ENCODE measurements around the gene TMEM179. TPM values are rescaled to one million over a fixed set of nuclear protein-coding genes. Genes with fewer than 3 reads are reported as not detected.

TMEM179 gene
- total RNA-seq, 4 donors from 2014 or later: not detected

DNA sequence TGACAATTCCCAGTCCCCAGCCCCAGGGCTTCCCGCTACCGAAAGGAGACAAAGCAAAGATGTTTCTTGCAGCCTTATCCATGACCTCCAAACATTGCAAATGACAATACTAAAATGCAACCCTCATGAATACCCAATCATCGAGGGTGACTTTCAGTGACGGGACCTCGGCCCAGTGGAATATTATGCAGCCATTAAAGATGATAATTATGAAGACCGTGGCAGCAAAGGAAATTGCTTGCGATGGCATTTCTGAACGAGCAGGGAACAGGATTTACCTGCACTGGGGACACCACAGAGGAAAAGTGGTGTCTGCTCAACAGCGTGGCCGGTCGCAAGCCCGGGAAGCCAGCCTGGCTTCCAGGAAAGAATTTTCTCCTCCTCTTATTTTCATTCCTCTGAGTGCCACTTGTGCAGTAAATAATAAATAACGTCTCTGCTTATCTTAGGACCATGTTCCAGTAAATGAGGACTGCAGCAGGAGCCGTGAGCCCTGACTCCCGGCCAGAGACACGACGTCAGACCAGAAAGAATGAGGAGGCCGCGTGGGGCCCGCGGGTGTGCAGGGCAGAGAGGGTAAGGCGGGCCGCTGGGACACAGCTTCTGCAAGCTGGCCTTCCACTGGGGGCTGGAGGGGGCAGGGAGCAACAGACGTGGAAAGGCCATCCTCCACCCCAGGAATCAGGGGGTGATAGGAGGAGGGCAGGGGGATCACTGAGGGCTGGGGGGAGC, 18.4 kb downstream of the TMEM179 start:
- intact Hi-C loops (cut with DNase I): no loop called here
- H3K27me3 ChIP-seq: peaks cover 0 to 82% (median 0%) of the 10 kb centered on the region in 4 donors
- H3K27ac ChIP-seq: no peak overlapping the region
- TF ChIP-seq, protein P1, sequence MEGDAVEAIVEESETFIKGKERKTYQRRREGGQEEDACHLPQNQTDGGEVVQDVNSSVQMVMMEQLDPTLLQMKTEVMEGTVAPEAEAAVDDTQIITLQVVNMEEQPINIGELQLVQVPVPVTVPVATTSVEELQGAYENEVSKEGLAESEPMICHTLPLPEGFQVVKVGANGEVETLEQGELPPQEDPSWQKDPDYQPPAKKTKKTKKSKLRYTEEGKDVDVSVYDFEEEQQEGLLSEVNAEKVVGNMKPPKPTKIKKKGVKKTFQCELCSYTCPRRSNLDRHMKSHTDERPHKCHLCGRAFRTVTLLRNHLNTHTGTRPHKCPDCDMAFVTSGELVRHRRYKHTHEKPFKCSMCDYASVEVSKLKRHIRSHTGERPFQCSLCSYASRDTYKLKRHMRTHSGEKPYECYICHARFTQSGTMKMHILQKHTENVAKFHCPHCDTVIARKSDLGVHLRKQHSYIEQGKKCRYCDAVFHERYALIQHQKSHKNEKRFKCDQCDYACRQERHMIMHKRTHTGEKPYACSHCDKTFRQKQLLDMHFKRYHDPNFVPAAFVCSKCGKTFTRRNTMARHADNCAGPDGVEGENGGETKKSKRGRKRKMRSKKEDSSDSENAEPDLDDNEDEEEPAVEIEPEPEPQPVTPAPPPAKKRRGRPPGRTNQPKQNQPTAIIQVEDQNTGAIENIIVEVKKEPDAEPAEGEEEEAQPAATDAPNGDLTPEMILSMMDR (IDR thresholded peaks at IDR 0.05): no peak
- no peak for TF ChIP-seq POLR2A (IDR thresholded peaks at IDR 0.05)
- no peak for DNase-seq
- H3K4me3 ChIP-seq: no peak overlapping the region
- no peaks in the 10 kb centered on the region for H3K36me3 ChIP-seq
- H3K9me3 ChIP-seq: no peaks in the 10 kb centered on the region
- 71 to 74% methylated on average over 14 to 20 of the region's 24 CpGs for WGBS, 2 donors
- H3K4me1 ChIP-seq: peaks cover 0 to 2% (median 0%) of the 10 kb centered on the region in 3 donors

DNA sequence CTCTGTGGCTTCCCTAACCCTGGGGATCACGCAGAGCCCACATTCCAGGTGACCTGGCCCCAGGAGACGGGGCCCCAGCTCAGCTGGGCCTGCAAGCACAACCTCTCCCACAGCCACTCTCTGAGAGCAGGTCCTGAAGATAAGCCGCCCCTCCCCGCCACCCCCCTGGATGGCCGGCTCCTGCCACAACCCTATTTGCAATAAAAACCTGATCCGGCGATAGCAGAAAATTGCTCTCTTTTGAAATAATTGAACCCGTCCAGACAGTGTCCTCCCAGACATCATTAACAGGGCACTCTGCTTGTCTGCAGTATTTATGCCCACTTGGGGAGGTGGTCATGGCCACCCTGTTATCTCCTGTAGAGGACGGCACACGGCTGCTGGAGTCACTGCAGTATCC, 20.0 kb downstream of the TMEM179 start:
- Histone ChIP-seq H3K27me3 (peaks cover 0 to 98% (median 0%) of the 10 kb centered on the region in 4 donors), H3K4me3 (no peak overlapping the region), H3K36me3 (no peaks in the 10 kb centered on the region), H3K27ac (no peak overlapping the region), H3K4me1 (peaks cover 0 to 10% (median 0%) of the 10 kb centered on the region in 3 donors), H3K9me3 (no peaks in the 10 kb centered on the region)
- no peak for TF ChIP-seq POLR2A (IDR thresholded peaks at IDR 0.05)
- TF ChIP-seq, protein P1 (IDR thresholded peaks at IDR 0.05): no peak
- 25 to 80% methylated on average over 2 to 6 of the region's 10 CpGs for WGBS, 2 donors
- no peak for DNase-seq
- intact Hi-C loops (cut with DNase I): no loop called here

DNA sequence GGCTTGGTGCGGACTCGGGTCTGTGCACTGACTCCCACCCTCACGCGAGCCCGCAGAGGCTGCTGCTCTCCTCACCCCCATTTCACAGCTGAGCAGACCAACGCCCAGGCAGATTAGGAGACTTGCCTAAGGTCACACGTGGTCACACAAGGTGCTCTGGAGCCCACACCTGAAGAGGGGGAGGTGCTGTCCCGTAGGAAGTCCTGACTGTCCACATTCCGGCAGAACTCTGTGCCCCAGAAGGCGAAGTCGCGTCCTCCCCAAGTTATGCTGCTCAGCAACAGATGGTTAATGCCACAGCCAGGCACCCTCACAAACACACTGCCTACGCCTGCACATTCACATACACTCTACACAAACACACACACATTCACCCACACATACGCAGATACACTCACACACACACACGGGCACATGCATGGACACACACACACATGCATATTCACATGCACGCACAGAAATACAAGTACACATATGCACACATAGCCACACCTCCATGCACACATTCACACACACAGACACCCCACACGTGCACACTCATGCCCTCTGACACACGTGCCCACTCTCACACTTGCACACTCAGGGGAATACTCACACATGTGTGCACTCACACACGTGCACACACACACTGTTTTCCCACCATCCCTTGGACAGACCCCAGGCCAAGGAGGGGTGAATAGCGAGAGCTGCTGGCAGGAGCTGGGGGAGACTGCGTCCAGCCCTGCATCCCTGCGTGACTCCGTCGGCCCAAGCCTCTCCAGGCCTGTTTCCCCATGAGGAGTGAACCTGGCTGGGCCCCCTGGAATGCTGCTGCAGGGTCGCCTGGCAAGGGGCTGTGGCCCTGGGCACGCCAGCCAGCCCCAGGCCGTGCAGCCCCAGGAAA, 20.9 kb downstream of the TMEM179 start:
- no peak overlapping the region for H3K27ac ChIP-seq
- no peaks in the 10 kb centered on the region for H3K36me3 ChIP-seq
- H3K4me1 ChIP-seq: peaks cover 0 to 10% (median 0%) of the 10 kb centered on the region in 3 donors
- intact Hi-C loops (cut with DNase I): no loop called here
- WGBS, 2 donors: 60 to 65% methylated on average over 11 to 19 of the region's 27 CpGs
- H3K9me3 ChIP-seq: no peaks in the 10 kb centered on the region
- TF ChIP-seq, protein P1 (IDR thresholded peaks at IDR 0.05): no peak
- no peak for TF ChIP-seq POLR2A (IDR thresholded peaks at IDR 0.05)
- no peak for DNase-seq
- no peak overlapping the region for H3K4me3 ChIP-seq
- H3K27me3 ChIP-seq: peaks cover 0 to 98% (median 0%) of the 10 kb centered on the region in 4 donors

DNA sequence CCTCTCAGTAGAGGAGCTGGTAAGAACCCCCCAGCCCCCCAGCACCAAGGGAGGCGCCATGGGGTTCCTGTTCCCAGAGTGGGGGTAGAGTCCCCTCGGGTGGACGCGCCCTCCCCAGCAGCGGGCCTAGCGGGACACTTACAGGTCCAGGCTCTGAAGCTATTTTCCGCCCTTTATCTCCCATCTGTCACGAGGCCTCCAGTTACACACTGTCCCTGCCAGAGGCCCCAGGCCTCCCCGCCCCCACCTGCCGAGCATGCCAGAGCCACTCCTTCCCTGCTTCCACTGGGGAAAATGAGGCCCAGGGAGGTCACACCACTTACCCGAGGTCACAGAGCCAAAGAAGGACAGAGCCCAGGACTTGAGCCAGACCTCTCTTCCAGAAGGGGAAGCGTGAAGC, 21.9 kb downstream of the TMEM179 start:
- WGBS, 2 donors: 37% methylated on average over 2 of the region's 12 CpGs; no CpG with 5 or more reads in 1 of the 2 donors
- intact Hi-C loops (cut with DNase I): no loop called here
- TF ChIP-seq, protein P1 (IDR thresholded peaks at IDR 0.05): no peak
- TF ChIP-seq POLR2A (IDR thresholded peaks at IDR 0.05): no peak
- Histone ChIP-seq H3K36me3 (no peaks in the 10 kb centered on the region), H3K9me3 (no peaks in the 10 kb centered on the region), H3K27ac (no peak overlapping the region), H3K27me3 (peaks cover 0 to 98% (median 0%) of the 10 kb centered on the region in 4 donors), H3K4me1 (peaks cover 0 to 10% (median 0%) of the 10 kb centered on the region in 3 donors), H3K4me3 (no peak overlapping the region)
- no peak for DNase-seq

DNA sequence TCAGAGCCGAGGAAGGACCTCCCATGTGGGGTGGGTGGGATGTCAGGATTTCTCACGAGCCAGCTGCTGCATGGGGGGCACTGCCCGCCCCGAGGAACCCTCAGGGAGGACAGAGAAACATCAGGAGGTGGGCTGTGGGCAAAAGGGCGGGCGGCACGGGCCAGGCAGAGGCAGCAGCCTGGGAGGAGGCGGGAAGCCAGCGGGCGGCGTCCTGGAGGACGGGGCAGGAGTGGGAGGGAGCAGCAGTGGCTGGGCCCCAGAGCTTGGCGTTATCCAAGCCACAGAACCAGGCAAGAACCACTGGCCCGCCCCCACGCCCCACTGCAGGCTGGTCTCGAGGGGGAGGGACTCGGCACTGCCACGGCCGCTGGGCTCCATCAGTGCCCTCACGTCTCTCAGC, 22.6 kb downstream of the TMEM179 start:
- H3K9me3 ChIP-seq: no peaks in the 10 kb centered on the region
- no peak for DNase-seq
- no peak overlapping the region for H3K4me3 ChIP-seq
- TF ChIP-seq, protein P1 (IDR thresholded peaks at IDR 0.05): no peak
- no peak for TF ChIP-seq POLR2A (IDR thresholded peaks at IDR 0.05)
- intact Hi-C loops (cut with DNase I): no loop called here
- H3K27ac ChIP-seq: no peak overlapping the region
- no peaks in the 10 kb centered on the region for H3K36me3 ChIP-seq
- peaks cover 0 to 10% (median 0%) of the 10 kb centered on the region in 3 donors for H3K4me1 ChIP-seq
- H3K27me3 ChIP-seq: peaks cover 0 to 98% (median 0%) of the 10 kb centered on the region in 4 donors
- 59 to 63% methylated on average over 5 to 10 of the region's 20 CpGs for WGBS, 2 donors

Measured in esophagus squamous epithelium (tissue), 5 donors.